ENCODE measurements around the gene MTMR2.

Gene MTMR2

DNA sequence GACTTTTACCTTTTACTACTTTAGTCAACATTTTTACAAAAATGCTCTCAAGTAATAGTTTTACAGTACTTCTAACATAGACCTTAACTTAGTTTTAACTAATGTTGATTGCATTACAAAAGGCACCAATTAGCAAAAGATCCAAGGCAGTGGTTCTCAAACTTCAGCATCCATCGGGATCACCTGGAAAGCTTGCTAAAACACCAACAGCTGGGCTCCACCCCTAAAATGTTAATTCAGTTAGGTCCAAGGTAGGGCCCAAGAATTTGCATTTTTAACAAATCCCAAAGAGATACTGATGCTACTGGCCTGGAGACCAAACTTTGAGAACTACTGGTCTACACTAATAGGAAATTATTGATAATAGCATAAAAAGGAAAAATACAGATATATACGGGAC is 5.9 kb downstream of the MTMR2 start:
- no peak for DNase-seq (ENCODE audit: low read depth)

DNA sequence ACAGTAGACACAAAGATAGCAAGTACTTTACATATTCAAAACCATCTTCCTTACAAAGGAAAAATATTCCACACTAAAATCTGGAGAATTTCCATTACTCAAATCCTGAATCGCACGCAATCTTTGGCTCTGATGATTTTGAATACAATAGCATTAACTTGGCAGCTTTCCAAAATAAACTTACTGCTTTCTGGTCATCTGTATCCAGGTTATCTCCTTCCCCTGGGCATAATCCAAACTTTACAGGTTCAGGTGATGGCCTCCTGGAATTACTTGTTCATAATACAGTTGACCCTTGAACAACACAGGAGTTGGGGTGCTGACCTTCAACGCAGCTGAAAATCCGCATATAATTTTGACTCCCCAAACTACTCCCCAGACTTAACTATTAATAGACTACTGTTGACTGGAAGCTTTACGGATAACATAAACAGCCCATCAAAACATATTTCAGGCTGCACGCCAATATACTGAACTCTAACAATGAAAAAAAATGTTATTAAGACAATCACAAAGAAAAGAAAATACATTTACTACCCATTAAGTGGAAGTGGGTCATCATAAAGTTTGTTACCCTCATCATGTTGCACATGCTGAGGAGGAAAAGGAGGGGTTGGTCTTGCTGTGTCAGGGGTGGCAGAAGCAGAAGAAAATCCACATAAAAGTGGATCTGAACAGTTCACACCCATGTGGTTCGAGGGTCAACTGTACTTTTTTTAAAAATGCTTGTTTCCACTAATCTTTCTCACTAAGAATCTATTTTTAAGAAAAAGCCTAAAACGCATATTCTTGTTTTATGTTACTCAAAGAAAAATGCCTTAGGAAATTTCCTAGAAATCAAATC is 6.5 kb downstream of the MTMR2 start:
- no peak for DNase-seq (ENCODE audit: low read depth)

DNA sequence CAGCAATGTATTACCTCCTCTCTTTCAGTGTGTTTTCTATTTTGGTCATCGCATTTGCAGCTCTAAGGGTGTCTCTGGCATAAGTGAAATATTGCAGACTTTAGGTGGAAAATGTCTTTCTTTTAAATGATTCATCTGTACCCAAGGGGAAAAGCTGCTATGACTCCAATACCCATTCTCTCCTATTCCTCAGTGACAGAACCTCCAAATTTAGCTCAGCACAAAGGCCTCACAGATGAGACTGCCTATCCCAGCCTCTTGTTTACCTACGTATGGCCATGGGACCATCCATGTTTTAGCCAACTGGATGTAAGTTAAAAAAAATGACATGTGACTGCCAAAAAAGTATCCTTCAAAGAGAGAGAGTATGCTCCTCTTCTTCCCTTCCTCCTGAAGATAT is 7.9 kb downstream of the MTMR2 start:
- DNase-seq (ENCODE audit: low read depth) = no peak

DNA sequence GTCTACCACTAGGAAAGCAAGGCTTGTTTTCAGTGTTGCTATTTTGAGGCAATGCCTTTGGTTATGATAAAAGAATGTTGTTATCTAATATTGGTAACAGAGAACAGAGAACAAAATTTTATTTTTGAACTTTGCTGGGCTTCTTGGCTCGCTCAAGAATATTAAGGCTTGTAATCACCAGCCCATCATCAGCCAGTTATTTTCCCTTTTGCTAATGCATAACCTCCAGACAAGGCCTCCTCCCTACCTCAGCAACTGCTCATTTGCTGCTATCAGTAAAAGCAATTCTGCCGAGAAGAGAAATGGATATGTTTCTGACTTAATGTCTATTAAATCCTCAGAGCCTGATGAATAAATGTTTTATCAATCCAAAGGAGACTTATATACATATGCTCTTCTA is 8.9 kb downstream of the MTMR2 start:
- DNase-seq (ENCODE audit: low read depth) = no peak

DNA sequence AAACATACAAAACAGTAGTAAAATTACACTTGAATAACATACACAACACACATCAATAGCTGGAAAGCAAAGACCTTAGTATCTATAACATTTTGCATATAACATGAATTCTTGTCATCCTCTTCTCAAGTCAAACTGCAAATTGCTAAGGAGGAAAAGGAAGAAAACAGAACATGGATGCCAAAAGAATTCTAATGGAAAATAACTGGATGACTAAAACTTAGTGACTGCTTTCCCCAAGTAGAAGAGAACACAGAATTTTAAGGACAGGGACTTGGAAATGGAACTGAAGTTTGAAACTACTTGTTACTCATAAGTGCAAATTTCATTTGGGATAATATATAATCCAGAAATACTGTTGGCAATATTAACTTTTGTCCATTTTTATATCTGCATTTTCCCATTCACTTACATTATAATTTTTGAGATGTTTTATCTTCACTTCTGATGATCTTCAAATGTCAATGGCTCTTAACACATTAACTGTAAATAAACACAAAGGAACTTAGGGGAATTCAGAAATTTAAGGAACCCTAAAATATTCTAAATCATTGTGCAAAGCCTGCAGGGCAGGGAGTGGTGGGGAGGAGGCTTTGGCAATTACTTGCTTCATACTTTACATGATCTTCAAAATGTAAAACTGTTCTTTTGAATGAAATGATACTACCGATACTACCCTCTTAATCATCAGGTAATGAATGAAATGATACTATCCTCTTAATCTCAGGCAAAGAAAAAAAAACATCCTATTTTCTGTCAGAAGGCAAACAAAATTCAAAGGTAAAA is 9.9 kb downstream of the MTMR2 start:
- DNase-seq (ENCODE audit: low read depth) = no peak

DNA sequence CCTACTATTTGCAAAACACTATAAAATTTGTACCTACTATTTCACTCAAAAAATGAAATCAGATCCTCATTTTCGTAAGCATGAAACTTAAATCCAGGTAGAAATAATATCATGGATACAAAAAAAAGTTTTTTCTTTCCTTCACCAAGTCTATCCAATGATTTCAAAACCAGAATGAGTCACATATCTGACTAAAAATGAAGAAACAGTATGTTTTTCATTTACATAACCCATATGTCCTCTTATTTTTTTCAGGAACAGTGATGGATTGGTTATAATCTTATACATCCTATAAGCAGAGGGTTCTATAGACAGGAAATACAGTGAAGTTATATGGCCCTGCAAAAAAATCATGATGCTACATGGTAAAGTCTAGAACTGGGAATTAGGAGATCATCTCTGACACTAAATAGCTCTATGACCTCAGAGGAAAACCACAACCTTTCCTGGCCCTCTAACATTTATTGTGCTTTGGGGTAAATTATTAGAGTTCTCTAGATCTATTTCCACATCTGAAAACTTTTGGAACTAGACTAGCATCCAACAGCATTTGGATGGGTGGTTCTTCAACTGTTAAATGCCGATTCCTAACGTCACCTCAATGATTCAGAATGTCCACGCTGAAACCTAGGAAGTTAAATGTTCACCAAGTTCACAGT is 10.9 kb downstream of the MTMR2 start:
- no peak for DNase-seq (ENCODE audit: low read depth)

DNA sequence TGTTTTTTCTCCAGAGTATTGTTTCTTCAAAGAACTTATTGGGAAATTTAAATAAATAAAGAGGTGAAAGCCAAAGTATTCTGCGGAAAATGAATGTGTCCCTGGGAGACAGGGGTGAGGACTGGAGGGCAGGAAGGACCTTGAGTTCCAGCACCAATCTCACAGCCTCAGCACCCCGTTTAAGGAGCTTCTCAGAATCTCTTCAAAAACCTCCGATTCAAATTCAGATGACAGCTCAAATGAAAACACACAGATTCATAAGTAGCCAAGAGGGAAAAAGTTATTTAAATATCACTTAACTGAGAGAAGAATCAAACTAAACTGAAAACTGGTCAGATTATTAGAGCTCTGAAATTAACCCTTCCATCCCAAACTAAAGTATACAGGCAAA is 12.5 kb downstream of the MTMR2 start:
- no peak for DNase-seq (ENCODE audit: low read depth)

DNA sequence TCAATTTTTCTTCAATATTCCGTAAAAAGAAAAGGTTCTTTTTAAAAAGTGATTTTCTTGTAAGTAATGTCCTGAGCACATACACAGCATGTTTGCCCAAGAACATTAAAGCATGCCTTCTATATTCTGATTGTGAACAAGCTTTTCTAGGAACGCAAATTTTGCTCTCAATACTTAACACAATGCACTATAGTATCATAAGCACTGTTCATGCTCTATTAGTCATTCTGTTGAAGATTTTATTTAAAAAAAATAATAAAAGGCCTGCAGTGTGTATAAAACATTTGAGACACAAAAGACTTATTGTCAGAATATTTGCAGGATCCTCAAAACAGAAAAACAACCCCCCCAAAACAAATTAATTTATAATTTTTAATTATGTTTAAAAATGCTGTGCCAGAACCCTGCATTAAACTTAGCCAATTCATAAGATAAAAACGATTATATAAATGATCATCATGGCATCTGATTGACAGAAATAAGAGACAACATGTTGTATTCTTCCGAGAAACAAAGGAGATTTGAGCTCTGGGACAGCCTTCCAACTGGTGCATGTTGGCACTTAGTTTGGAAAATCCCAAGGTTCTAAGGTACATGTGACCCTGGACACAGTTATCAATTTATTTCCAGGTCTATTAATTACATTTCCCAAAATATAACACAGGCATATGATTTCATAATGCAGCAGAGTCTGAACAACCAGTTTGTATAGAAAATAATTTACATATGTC is 13.1 kb downstream of the MTMR2 start:
- no peak for DNase-seq (ENCODE audit: low read depth)

DNA sequence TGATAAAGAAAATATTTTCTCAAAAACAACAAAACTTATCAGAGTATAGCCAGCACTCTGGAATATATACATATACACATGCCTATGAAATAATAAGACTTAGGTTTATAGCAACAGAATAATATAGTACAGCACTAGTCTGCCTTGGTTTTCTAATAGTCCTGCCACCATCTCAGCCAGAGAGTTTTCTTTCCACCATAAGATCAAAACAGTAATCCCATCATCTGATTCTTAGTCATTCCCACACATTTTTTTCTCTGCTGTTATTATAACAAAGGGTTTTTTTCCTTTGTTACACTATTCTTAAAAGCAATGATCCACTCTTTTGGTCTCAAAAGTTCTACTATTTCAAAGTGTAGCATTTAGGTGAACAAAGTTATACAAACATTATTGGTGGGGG is 15.1 kb downstream of the MTMR2 start:
- DNase-seq (ENCODE audit: low read depth) = no peak

DNA sequence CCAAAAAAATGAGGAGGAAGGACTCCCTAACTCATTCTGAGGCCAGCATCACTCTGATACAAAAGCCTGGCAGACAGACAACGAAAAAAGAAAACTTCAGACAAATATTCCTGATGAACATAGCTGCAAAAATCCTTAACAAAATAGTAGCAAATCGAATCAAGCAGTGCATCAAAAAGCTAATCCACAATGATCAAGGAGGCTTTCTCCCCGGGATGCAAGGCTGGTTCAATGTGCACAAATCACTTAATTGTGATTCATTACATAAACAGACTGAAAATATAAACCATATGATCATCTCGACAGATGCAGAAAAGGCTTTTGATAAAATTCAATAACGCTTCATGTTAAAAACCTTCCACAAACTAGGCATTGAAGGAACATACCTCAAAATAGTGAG is 16.4 kb downstream of the MTMR2 start:
- no peak for DNase-seq (ENCODE audit: low read depth)

DNA sequence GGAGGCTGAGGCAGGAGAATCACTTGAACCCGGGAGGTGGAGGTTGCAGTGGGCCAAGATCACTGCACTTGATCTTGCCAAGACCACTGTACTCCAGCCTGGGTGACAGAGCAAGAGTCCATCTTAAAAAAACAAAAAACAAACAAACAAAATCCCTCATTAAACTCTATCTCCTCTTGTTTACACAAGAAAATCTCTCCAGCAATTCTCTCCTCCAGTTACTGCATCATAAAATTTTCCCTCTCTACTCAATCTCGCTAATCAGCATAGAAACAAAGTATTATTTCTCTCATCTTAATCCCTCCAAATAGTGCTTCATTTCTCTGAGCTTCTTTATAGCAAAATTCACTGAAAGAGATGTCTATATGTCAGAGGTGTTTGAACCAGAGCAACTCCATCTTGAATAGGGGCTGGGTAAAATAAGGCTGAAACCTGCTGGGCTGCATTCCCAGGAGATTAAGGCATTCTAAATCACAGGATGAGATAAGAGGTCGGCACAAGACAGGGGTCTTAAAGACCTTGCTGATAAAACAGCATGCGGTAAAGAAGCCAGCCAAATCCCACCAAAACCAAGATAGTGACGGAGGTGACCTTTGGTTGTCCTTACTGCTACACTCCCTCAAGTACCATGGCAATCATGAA is 19.8 kb downstream of the MTMR2 start:
- DNase-seq (ENCODE audit: low read depth) = no peak

DNA sequence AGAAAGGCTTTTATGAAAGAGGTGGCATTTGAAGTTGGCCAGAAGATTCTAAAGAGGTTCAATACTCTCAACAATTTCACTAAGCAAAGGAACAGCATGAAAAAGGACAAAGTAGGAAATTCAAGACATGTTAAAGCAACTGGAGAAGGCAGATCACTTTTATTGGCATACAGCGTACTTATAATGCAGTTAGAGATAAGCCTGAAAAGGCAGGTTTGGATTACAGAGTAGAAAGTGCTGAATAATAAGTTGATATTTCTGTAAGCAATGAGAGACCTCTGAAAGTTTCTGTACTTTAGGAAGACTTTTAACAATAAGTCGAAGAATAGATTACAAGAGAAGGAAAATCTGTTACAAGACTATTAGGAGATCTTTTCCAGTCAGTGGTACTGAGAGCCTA is 25.1 kb downstream of the MTMR2 start:
- no peak for DNase-seq (ENCODE audit: low read depth)

DNA sequence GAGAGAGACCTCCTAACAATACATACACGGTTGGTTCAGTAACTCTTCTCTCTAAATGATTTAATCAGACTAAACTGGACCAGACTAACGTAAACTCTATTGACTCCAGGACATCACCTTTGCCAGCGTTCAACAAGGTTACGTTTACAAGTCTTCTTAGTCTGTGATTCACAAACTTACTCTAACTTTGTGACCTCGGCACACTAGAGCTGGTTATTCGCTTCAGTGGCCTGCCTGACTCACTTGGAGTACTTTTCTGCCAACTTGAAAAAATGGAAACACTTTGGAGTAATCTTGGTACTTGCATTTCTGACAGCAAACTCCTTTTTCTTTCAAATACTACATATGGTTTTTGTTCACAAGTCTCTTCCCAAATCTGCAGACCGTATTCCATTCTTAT is 26.2 kb downstream of the MTMR2 start:
- DNase-seq (ENCODE audit: low read depth) = no peak

DNA sequence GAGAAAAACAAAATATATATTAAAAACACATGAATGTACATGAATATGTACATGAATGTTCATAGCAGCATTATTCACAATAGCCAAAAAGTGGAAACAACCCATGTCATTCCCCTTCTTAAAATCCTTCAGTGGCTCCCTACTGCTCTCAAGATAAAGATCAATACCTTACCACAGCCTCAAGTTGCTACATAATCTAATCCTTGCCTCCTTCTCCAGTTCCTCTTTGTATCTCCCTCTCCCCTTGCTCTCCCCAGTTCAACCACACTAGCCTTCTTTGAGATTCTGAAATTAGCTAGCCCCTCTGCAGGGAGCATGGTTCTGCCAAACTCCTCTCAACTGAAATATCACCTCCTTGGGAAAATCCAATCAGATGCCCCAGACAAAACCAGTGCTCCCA is 28.1 kb downstream of the MTMR2 start:
- no peak for DNase-seq (ENCODE audit: low read depth)

DNA sequence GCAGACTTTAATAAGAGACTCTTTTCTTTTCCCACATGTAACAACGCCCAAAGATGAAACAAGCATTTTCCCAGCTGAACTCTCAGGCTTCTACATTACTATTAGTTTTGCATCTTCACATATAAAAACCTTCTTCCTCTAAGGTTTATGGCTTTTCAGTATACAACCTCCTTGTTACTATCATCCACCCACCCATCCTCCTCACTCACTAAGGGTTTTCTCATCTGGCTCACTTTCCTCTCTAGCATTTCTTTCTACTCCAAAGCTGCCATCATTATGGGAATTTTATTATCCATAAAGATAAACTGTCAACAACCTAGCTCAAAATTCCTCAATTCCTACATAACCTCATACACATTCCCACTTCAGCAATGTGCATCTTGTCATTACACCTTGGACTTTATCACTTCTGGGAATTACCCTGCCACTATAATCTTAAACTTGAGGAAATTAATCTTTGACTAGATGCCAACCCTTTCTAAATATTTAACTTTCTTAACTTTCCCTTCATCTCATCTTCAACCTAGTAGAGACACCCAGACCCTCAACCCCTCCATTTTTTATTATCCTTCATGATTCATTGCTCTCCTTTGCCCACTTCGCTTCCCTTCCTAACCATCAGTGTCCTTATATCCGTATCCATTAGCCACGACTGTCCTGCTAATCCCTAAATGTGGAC is 30.9 kb downstream of the MTMR2 start:
- DNase-seq (ENCODE audit: low read depth) = no peak

DNA sequence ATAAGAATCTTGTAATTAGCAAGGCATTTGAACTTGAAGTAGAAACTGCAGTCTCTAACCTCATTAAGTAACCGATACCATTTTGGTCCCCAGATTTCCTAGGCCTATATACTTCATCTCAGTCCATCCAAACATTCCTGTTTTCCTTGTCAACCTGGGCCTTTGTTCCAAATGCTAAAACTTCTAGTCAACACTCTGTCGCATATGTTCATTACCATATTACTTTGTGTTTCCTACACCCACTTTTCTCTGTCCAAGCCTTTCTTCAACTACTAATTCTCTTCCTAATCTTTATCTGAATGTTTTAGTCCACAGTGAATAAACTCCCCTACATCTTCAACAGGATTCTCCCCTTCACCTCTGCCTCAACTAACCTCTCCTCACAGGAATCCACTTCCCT is 31.4 kb downstream of the MTMR2 start:
- DNase-seq (ENCODE audit: low read depth) = no peak

DNA sequence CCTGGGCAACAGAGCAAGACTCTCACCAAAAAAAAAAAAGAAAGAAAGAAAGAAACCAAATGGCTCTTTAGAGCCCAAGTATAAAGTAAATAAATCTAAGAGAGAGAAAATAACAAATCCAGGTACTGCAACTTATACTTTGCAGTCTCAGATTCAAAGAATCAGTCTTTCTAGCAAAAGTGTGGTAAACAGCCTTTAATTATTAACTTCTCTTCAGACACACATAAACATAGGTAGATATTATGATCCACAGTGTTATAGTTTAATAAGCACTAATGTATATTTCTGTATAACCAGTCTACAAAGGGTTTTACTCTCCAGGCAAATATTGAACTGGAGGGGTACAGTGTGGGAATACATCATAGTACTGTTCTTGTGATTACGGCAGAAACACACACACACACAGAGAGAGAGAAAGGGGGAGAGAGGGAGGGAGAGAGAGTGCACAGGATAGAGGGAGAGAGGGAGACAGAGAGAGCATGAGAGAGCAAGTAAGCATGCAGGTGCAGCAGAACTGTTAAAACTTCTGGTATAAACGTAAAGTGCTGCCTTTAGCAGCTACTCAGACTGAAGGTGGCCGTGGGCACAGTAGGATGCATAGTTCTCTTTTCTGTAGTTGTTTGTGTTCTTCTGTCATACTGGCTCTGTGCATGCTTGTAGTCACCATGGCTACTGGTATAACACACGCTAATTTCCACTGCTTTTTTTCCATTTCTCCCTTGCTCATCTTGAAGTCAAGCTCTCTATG is 32.3 kb downstream of the MTMR2 start:
- DNase-seq (ENCODE audit: low read depth) = no peak

DNA sequence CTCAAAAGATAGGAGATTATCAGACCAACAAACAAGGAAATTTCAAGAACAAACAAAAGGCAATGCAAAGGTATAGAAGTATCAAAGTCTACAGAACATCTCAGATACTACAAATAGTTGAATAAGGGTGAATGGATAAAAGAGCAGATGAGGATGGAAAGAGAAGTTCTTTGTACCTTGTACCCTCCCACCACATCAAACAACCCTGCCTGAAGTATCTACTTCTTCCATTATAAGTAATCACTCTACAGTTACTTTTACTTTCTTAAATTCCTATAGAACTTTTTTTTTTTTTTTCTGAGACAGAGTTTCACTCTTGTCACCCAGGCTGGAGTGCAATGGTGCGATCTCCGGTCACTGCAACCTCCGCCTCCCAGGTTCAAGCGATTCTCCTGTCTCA is 35.1 kb downstream of the MTMR2 start:
- DNase-seq (ENCODE audit: low read depth) = no peak

DNA sequence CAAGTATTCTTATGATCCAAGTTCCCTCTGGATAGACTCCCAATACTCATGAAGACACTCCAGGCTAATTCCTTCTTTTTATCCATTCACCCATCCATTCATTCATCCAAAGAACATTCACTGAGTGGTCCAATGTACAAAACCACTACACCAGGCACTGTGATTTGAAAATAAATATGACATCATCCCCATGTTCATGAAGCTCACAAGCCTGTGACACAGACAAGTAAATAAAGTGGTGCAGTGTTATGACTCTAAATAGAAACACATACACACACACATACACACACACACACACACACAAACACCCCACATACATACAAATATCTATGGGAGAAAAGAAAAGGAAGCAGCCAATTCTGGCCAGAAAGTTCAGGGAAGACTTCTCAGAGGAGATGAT is 35.5 kb downstream of the MTMR2 start:
- no peak for DNase-seq (ENCODE audit: low read depth)

DNA sequence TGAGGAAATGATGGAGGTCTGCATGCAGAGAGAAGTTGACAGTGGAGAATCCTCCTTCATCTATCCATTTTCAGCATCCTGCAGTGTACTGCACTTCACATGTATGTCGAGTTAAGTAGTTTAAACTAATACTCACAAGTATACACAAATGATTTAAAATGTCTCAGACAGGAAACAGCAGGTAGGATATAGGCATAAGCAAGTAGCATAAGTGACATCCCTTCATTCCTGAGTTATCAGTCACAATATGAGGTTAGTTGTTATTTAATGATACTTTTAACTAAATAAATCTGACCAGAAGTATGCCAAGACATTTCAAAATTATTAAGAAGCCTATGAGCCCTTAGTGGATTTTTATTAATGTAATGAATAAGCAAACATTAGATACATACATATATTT is 37.4 kb downstream of the MTMR2 start:
- no peak for DNase-seq (ENCODE audit: low read depth)

DNA sequence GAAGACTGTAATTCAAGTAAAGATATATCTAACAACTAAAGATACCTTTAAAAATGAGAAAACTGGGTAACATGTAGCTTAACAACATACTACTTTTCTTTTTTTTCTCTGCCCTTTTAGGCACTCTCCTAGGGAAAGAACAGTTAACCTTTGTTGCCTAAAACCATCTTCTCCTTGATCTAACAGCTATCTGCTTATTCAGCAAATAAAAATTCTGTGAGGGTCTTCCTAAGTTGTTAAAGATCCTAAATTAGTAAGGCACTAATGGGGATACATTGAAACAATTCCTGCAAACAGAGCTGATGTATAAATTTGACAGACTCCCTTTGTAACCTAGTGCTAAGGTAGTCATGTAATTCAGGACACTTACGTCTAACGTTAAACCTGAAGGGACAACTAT is 39.1 kb downstream of the MTMR2 start:
- no peak for DNase-seq (ENCODE audit: low read depth)
